ENCODE results near the gene SRR. TPM values are rescaled to one million over a fixed set of nuclear protein-coding genes. Genes with fewer than 3 reads are reported as not detected.

The SRR gene
- total RNA-seq, 1 experiment from 2014 or later: 5.6 TPM

GRCh38 chr17:2297023-2297422, 6.7 kb upstream of the SRR start:
- H4K5ac ChIP-seq (ENCODE audit: insufficient read length, low read depth, low read length): no peak overlapping the region
- no peak overlapping the region for H3K27ac ChIP-seq (ENCODE audit: insufficient read length, low read depth, low read length)
- Mint-ChIP-seq H3K9me3 (no peaks in the 10 kb centered on the region), H3K4me3 (no peak overlapping the region), H3K27ac (no peak overlapping the region), H3K36me3 (ENCODE audit: insufficient read depth in 1 of 3, low read depth in 3 of 3) (peaks cover 24 to 81% (median 55%) of the 10 kb centered on the region in 3 experiments; a peak in 6 of 7 replicates), H3K27me3 (ENCODE audit: low read depth) (peaks cover 3% of the 10 kb centered on the region; the same call in 1 of the 2 replicates), H3K4me1 (peaks cover 2 to 9% of the 10 kb centered on the region in 2 experiments; a peak in 2 of 4 replicates)
- WGBS (ENCODE audit: extremely low coverage, insufficient read length, low lambda C conversion rate): no CpG with 5 or more reads among the region's 5 CpGs
- no peak overlapping the region for H4K91ac ChIP-seq (ENCODE audit: insufficient read length, low read depth, low read length)
- no peak for TF ChIP-seq CTCF (conservative IDR thresholded peaks at IDR 0.05)
- H4K8ac ChIP-seq (replicated peaks; ENCODE audit: insufficient read length, low read depth, low read length): no peak overlapping the region
- H4K20me1 ChIP-seq (ENCODE audit: control insufficient read depth, insufficient read depth, insufficient read length): peaks cover 2% of the 10 kb centered on the region
- no peaks in the 10 kb centered on the region for H3K79me2 ChIP-seq (ENCODE audit: insufficient read depth, low read length)
- no peak overlapping the region for H3K56ac ChIP-seq (ENCODE audit: insufficient read length, low read depth, low read length)
- peaks cover 4% of the 10 kb centered on the region for H3K79me1 ChIP-seq (ENCODE audit: insufficient read depth, low read depth, low read length, poor library complexity, severe bottlenecking)
- no peak overlapping the region for H3K9ac ChIP-seq (ENCODE audit: extremely low read depth, insufficient read length, low read length)
- H3K23me2 ChIP-seq (ENCODE audit: insufficient read length, low read depth, low read length, poor library complexity, severe bottlenecking): no peaks in the 10 kb centered on the region
- H3K23ac ChIP-seq (ENCODE audit: insufficient read length, low read depth, low read length): no peak overlapping the region
- H3K27me3 ChIP-seq (ENCODE audit: insufficient read depth, low read length): no peaks in the 10 kb centered on the region; the same call in 1 of the 2 replicates
- no peak for DNase-seq
- H2BK12ac ChIP-seq (ENCODE audit: insufficient read length, low read depth, low read length): no peak overlapping the region
- no peak overlapping the region for H2AK5ac ChIP-seq (ENCODE audit: insufficient read length, low read length)
- no peak overlapping the region for H3K14ac ChIP-seq (ENCODE audit: insufficient read depth, low read length)
- H2BK120ac ChIP-seq (ENCODE audit: low read depth, low read length, poor library complexity, severe bottlenecking): no peak overlapping the region
- no peak overlapping the region for H2BK20ac ChIP-seq (ENCODE audit: low read depth, low read length, poor library complexity, severe bottlenecking)
- H3K18ac ChIP-seq (ENCODE audit: insufficient read length, low read depth, low read length): no peak overlapping the region
- H3K4me1 ChIP-seq (ENCODE audit: insufficient read depth, low read length): no peaks in the 10 kb centered on the region
- H3T11ph ChIP-seq (ENCODE audit: low read length): no peak overlapping the region
- no peak overlapping the region for H3K4ac ChIP-seq (ENCODE audit: low read depth, low read length)
- H3K4me2 ChIP-seq (ENCODE audit: insufficient read depth, insufficient read length, low read length): no peak overlapping the region
- H2BK15ac ChIP-seq (ENCODE audit: low read depth, low read length): no peak overlapping the region
- H3K9me3 ChIP-seq (ENCODE audit: control insufficient read depth, low read depth, low read length): no peaks in the 10 kb centered on the region
- H2BK5ac ChIP-seq (ENCODE audit: insufficient read length, low read length): no peak overlapping the region
- no peak overlapping the region for H2AFZ ChIP-seq (ENCODE audit: low read length)

Data from H9 (cell line).